H4 (cell line): ENCODE results near the gene SERINC5. TPM values are rescaled to one million over a fixed set of nuclear protein-coding genes. Genes with fewer than 3 reads are reported as not detected.
"Not testable (repeated sequence)": the region's sequence is repeated elsewhere in the genome, so short reads cannot be mapped to it uniquely, and the experiment has no call there.

Source experiments
- DNase-seq: peaks from one replicate; pipeline ENCODE4 v3.0.0-alpha.2; 2015; ENCODE audit warnings: low spot score
- total RNA-seq: library from RNA; depleted of rRNA; stranded (reverse); fragments of >200 nt; shearing (Covaris generic); gene quantifications from 2 replicates; pipeline ENCODE4 v1.2.3, GENCODE V29; 2014

The SERINC5 gene
- total RNA-seq, 1 experiment from 2014 or later = 15.6 TPM

- DNase-seq = no peak
Observed at GRCh38 chr5:80198399-80198798, 57.4 kb downstream of the SERINC5 start.

GRCh38 chr5:80195837-80196400 lies 59.9 kb downstream of the SERINC5 start:
- no peak for DNase-seq

DNA sequence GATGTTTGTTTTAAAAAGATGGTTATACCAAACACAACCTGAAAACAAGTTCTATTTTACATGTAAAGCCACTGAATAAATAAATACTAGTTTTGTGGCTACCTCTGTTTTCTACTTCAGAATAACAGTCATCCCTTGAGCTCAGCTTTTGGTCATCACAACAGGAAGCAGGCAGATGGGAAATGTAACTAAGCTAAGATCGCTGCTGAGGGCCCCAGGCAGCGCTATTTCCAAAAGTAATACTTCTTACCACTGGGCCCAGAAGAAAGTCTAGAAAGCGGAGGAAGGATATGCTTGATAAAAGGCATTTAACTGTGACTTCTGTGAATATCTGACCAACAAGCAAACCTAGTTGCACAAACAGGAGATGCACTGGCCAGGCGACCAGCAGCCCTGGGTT lies 61.4 kb downstream of the SERINC5 start:
- DNase-seq = no peak

GRCh38 chr5:80193401-80193800 lies 62.4 kb downstream of the SERINC5 start:
- DNase-seq = no peak

DNA sequence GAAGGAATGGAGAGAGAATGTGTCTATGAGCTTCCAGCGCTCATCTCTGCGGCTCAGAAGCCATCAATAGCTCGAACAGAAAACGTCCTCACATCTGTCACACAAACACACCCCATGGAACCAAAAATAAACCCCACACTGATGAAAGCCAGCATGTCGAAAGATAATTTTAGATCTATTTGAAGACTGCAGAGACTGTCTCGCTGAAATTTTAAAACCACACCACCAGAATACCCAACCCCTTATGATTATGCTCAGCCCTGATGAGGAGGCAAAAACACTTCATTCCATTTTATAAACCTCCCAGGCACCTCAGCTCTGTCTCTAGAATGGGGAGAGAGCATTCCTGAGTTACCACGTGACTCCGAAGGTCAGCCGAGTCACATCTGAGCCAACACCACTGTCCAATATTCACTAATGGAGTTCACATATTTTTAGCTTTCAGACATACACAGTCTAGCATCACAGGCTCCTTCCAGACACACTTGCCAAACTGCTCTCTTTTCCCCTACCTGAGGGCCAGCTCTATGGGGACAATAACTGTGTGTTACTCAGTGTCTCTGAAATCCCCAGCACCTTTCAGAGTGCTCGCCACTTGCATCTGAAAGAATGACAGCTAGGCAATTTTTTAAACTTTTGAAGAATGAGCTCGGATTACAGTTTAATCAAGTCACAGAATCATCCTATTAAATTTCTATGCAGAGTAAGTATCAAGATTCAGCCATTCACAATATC lies 63.2 kb downstream of the SERINC5 start:
- no peak for DNase-seq

- DNase-seq = no peak
Observed at GRCh38 chr5:80191991-80192398, 63.9 kb downstream of the SERINC5 start.

GRCh38 chr5:80191397-80191796 lies 64.5 kb downstream of the SERINC5 start:
- no peak for DNase-seq

GRCh38 chr5:80190960-80191359 lies 64.9 kb downstream of the SERINC5 start:
- no peak for DNase-seq

GRCh38 chr5:80189701-80190100 lies 66.1 kb downstream of the SERINC5 start:
- no peak for DNase-seq

DNA sequence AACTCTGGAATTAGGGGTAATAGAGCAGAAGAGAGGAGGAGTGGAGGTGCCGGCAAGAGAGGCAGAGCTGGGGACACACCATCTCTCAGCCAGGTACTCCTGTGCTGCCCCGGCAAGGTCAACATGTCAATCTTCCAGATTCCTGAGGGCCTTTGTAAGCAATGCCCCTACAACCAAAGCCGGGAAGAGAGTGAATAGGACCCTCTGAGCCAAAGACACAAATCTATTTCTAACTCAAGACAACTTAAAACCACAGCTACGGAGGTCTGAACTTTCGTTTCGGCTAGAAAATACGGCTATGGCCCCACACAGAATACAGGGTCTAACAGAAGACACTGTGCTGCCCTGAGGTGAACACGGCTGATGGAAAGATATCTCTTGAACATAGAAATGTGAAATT lies 66.6 kb downstream of the SERINC5 start:
- no peak for DNase-seq

GRCh38 chr5:80187421-80188090 lies 68.3 kb downstream of the SERINC5 start:
- DNase-seq = no peak

- not testable (repeated sequence) for DNase-seq
Observed at GRCh38 chr5:80185535-80185934, 70.3 kb downstream of the SERINC5 start.

DNA sequence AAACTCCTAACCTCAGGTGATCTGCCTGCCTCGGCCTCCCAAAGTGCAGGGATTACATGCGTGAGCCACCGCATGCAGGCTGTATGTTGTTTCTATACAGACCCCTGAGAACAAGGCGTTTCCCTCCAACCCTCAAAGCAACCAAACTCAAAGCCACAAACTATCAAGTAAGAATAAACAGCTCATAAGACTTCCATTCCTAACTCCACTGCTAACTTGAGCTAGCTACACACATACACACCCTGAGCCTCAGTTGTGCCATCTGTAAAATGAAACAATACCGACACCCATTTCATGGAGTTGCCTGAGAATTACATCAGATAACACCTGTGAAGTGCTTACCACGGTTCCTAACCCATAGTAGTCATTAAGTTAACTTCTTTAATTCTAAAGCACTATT lies 70.8 kb downstream of the SERINC5 start:
- no peak for DNase-seq

GRCh38 chr5:80184235-80185023 lies 71.4 kb downstream of the SERINC5 start:
- DNase-seq = no peak

DNA sequence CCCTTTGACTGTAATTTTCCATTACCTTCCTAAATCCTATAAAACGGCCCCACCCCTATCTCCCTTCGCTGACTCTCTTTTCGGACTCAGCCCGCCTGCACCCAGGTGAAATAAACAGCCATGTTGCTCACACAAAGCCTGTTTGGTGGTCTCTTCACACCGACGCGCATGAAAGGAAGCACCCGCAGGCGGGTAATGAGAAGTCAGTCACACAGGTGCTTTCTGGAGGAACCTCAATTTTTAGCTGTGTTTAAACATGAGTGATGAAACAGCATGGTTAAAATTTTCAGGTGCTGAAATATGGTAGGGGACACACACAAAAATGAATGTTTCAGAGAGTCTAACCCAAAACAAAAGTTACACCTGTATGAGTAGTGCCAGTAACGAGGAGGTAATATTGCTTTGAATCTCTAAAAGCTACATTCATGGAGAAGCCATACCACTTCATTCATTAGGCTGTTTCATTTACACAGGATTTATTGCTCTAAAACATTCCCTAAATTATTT lies 72.1 kb downstream of the SERINC5 start:
- DNase-seq = not testable (repeated sequence)

DNA sequence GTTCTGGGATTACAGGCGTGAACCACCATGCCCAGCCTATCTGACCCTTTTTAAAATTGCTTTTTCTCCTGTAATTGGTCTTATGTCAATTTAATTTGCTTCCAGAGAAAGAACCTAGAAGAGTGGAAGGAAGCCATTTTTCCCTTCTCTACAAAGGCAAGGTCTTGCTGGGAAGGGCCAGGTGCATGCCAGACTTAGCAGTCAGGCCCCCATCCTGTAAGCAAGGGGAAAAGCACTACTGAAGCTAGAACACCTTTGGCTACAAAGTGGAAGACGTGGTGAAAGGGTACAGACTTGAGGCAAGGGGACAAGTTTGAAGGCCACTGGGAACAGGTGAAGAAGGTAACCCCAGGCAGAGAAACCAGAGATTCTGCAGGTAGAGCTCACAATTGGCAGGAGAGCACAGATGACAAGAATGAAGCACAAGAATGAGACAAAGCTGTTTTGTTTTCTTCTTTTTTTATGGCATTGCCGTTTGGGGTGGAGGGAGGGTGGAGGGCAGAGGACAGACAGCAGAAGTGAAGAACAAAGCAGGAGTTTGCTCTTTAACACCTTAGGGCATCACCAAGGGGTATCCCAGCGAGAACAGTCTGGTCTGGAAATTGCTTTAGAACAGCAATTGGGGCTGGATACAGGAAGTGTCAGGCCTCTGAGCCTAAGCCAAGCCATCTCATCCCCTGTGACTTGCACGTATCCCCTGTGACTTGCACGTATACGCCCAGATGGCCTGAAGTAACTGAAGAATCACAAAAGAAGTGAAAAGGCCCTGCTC lies 72.9 kb downstream of the SERINC5 start:
- no peak for DNase-seq

GRCh38 chr5:80181618-80182211 lies 74.1 kb downstream of the SERINC5 start:
- DNase-seq = peak; percentile 43

GRCh38 chr5:80177236-80177635 lies 78.6 kb downstream of the SERINC5 start:
- DNase-seq = no peak

DNA sequence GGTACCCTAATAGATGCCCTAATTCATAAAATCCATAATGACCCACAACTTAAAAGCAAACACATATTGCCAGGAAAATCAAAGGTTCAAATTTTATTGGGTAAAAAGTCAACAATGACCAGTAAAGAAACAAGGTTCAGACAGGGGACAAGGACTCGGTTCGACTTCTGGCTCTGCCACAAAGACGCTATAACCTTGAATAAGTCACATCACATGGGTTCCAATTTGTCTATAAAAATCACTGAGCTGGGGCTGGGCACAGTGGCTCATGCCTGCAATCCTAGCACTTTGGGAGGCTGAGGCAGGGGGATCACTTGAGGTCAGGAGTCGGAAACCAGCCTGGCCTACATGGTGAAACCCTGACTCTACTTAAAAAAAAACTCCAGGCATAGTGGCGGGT lies 80.5 kb downstream of the SERINC5 start:
- no peak for DNase-seq

DNA sequence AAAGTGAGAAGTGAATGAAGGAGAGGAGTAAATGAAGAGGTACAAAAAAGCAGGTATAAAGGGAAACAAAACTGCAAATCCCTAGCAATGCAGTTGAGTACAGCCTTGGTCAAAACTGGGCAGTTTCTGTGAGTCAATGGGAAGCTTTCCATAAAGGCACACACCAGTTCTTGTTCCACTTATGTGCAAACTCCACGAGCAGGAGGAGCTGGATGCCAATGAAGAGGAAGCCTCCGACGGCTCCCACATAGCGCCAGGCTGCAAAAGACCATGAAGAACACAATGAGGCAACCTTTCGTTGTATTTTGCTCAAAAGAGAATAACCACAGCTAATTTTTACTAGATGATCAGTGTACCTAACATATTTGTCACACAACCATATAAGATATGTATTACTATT lies 81.1 kb downstream of the SERINC5 start:
- no peak for DNase-seq
